ENCODE data around the gene SLC29A1. TPM values are rescaled to one million over a fixed set of nuclear protein-coding genes. Genes with fewer than 3 reads are reported as not detected.
A peak's percentile ranks its signal among the peaks of the same experiment; 100 is the strongest.

Gene SLC29A1
- total RNA-seq, 1 donor from 2014 or later = 221 TPM

DNA sequence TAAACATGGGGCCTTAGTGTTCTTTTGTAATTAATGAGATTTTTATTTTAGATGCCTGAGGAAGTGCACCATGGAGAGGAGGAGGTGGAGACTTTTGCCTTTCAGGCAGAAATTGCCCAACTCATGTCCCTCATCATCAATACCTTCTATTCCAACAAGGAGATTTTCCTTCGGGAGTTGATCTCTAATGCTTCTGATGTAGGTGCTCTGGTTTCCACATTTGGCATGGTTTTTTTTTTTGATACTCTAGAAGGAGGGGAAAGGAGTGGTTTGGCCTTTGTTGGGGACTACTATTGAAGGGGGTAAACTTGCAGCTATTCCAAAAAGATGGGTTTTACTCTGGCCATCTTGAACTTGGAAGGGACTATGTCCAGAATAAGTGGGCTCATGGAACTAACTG lies 25.2 kb downstream of the SLC29A1 start:
- no peaks in the 10 kb centered on the region for H3K27me3 Mint-ChIP-seq (ENCODE audit: low read depth)
- H3K27ac Mint-ChIP-seq (ENCODE audit: unreplicated experiment) = peak overlapping the region; percentile 98
- H3K4me3 Mint-ChIP-seq (ENCODE audit: unreplicated experiment) = peak overlapping the region; percentile 98
- no peaks in the 10 kb centered on the region for H3K9me3 Mint-ChIP-seq (ENCODE audit: low read depth)
- peaks cover 53% of the 10 kb centered on the region for H3K36me3 Mint-ChIP-seq (ENCODE audit: low read depth)
- no peak for TF ChIP-seq CTCF (IDR thresholded peaks at IDR 0.05)
- DNase-seq (ENCODE audit: low spot score) = no peak
- H3K4me1 Mint-ChIP-seq (ENCODE audit: low read depth) = peaks cover 58% of the 10 kb centered on the region

- peak overlapping the region; percentile 98 for H3K4me3 Mint-ChIP-seq (ENCODE audit: unreplicated experiment)
- peaks cover 58% of the 10 kb centered on the region for H3K36me3 Mint-ChIP-seq (ENCODE audit: low read depth)
- TF ChIP-seq CTCF (IDR thresholded peaks at IDR 0.05) = no peak
- H3K27me3 Mint-ChIP-seq (ENCODE audit: low read depth) = no peaks in the 10 kb centered on the region
- H3K9me3 Mint-ChIP-seq (ENCODE audit: low read depth) = no peaks in the 10 kb centered on the region
- peaks cover 63% of the 10 kb centered on the region for H3K4me1 Mint-ChIP-seq (ENCODE audit: low read depth)
- H3K27ac Mint-ChIP-seq (ENCODE audit: unreplicated experiment) = peak overlapping the region; percentile 98
- peak; percentile 38 for DNase-seq (ENCODE audit: low spot score)
Measured at GRCh38 chr6:44249082-44249748, 25.8 kb downstream of the SLC29A1 start.

DNA sequence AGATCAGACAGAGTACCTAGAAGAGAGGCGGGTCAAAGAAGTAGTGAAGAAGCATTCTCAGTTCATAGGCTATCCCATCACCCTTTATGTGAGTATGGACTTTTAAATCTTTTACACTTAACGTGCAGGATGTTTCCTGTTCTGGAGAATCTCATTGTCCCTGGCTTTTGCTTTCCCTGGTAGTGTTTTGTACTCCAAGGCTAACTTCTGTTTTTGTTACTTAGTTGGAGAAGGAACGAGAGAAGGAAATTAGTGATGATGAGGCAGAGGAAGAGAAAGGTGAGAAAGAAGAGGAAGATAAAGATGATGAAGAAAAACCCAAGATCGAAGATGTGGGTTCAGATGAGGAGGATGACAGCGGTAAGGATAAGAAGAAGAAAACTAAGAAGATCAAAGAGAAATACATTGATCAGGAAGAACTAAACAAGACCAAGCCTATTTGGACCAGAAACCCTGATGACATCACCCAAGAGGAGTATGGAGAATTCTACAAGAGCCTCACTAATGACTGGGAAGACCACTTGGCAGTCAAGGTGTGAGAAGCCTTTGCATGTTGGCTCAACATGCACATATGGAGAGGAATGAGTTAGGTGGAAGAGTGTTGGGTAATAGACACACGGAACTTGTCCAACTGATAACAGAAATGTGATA lies 26.8 kb downstream of the SLC29A1 start:
- H3K27ac Mint-ChIP-seq (ENCODE audit: unreplicated experiment) = peak overlapping the region; percentile 46
- H3K4me3 Mint-ChIP-seq (ENCODE audit: unreplicated experiment) = no peak overlapping the region
- H3K27me3 Mint-ChIP-seq (ENCODE audit: low read depth) = no peaks in the 10 kb centered on the region

DNA sequence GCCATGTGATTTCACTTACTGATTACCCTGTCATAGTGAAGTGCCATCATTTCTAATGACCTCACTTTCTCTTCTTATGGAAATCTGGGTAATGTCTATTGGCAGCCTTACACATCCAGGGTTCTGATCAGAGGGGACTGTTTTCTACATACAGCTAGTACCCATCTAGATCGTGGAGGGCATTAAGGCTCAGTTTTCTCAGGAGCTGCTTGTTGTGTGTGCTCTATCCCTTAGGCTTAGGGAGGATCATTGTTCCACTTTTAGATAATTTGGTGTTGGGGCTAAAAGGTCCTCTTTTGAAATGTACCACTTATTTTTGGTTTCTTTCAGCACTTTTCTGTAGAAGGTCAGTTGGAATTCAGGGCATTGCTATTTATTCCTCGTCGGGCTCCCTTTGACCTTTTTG lies 27.3 kb downstream of the SLC29A1 start:
- no peaks in the 10 kb centered on the region for H3K27me3 Mint-ChIP-seq (ENCODE audit: low read depth)
- TF ChIP-seq CTCF (IDR thresholded peaks at IDR 0.05) = no peak
- peaks cover 68% of the 10 kb centered on the region for H3K36me3 Mint-ChIP-seq (ENCODE audit: low read depth)
- no peaks in the 10 kb centered on the region for H3K9me3 Mint-ChIP-seq (ENCODE audit: low read depth)
- H3K27ac Mint-ChIP-seq (ENCODE audit: unreplicated experiment) = no peak overlapping the region
- DNase-seq (ENCODE audit: low spot score) = no peak
- peaks cover 71% of the 10 kb centered on the region for H3K4me1 Mint-ChIP-seq (ENCODE audit: low read depth)
- no peak overlapping the region for H3K4me3 Mint-ChIP-seq (ENCODE audit: unreplicated experiment)

More for the DNA sequence above, 26.8 kb downstream of the SLC29A1 start:
- peaks cover 70% of the 10 kb centered on the region for H3K4me1 Mint-ChIP-seq (ENCODE audit: low read depth)
- TF ChIP-seq CTCF (IDR thresholded peaks at IDR 0.05) = no peak
- no peak for DNase-seq (ENCODE audit: low spot score)
- peaks cover 64% of the 10 kb centered on the region for H3K36me3 Mint-ChIP-seq (ENCODE audit: low read depth)
- H3K9me3 Mint-ChIP-seq (ENCODE audit: low read depth) = no peaks in the 10 kb centered on the region

- Mint-ChIP-seq H3K4me3 (ENCODE audit: unreplicated experiment) (no peak overlapping the region), H3K9me3 (ENCODE audit: low read depth) (no peaks in the 10 kb centered on the region), H3K27ac (ENCODE audit: unreplicated experiment) (peak overlapping the region; percentile 69), H3K27me3 (ENCODE audit: low read depth) (no peaks in the 10 kb centered on the region), H3K36me3 (ENCODE audit: low read depth) (peaks cover 68% of the 10 kb centered on the region), H3K4me1 (ENCODE audit: low read depth) (peaks cover 79% of the 10 kb centered on the region)
- peak; percentile 29 for DNase-seq (ENCODE audit: low spot score)
- no peak for TF ChIP-seq CTCF (IDR thresholded peaks at IDR 0.05)
Measured at GRCh38 chr6:44251576-44252524, 28.5 kb downstream of the SLC29A1 start.
